GM21576 (cell line): Measurements from ENCODE around the gene SART3.
"Not testable (repeated sequence)": the region's sequence is repeated elsewhere in the genome, so short reads cannot be mapped to it uniquely, and the experiment has no call there.

Experiments
- ATAC-seq: cut with Tn5 transposase; IDR thresholded peaks from one replicate; pipeline ENCODE4 v1.9.1; 2021; ENCODE audit warnings: mild to moderate bottlenecking, moderate library complexity; ENCODE audit not compliant: unreplicated experiment

The SART3 gene

DNA sequence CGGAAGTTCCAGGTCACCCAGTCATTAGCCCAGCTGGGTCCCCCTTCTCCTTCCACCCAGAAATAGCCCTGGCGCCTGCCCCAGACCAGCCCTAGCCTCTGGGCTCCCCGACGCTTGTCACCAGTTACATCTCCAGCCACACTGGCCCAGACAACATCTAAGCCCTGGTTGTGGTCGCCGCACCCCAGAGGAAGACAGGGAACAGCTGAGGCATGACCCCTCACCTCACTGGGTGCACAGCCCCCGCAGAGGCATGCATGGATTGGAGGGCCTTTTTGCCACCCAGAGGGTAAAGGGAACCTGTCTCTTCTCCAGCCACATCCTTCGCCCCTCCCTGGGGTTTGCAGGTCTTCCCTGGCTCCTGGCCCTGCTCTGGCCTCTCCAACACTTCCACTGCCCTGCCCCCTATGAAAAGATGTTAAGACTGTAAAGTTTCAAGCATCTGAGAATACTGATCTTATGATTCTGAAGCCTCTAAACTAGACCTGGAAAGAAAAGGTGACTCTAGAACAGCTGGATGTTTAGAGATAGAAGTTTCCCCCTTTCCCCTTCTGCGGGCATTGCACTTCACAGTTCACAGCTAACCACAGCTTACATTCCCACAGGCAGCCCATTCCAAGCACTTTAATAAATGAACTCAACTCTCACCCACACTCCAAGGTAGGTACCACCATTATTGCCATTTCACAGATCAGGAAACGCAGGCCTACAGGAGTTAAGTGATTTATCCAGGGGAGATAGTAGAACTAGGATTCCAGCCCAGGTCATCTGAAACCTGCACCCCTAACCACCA lies 22.2 kb upstream of the SART3 start:
- no peak for ATAC-seq

DNA sequence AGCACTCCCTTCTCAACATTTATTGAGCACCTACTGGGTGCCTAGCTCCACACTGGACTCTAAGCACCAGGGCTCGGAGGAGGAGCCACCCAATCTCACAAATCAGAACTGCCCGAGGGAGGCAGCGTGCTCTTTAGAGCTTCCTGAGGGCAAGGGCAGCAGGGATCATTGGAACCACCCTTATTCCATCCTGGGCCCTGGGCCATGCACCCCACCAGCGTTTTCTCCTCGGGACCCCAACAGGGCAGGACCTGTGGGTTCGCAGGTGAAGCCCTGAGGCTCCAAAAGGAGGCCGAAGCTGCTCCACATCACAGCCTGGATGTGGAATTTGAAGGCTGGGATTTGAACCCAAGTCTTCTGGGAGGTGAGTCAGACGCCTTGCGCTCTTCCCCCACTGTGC lies 21.5 kb upstream of the SART3 start:
- no peak for ATAC-seq

DNA sequence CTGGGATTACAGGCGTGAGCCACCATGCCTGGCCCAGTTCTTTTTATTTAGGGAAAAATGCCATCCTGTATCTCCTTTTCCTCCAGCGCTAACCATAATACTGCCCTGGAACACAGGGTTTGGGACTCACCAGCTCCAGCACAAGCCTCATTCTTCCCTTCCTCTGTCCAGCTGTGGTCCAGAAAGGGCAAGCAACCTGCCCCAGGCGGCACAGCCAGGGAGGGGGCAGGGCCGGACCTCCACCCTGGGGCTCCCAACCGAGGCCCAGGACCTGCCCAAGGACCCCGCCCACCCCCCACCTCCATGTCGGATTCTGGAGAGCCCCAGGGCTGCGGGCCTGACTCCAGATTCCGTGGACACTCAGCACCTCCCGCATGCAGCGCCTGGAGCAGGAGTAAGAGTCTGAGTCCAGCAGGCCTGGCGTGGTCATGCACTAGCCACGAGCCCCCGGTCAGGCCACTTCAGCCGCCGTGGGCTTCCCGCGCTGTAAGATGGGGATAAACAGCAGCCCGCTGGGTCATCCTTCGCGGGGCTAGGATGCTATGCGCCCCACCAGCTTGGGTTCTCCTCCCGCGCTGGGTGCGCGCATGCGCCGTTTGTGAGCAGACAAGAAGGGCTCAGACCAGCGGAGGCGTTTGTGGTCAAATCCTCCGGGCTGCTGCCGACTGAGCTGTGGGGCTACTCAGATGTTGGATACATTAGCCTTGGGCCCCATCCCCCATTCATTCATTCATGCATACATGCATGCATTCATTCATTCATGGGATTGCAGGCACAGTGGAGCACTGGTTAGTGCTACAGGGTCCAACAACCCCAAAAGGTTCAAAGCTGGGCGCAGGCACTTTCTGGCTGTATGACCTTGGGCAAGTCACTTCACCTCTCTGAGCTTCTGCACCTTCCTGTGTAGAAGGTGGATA lies 20.6 kb upstream of the SART3 start:
- ATAC-seq, result no peak

DNA sequence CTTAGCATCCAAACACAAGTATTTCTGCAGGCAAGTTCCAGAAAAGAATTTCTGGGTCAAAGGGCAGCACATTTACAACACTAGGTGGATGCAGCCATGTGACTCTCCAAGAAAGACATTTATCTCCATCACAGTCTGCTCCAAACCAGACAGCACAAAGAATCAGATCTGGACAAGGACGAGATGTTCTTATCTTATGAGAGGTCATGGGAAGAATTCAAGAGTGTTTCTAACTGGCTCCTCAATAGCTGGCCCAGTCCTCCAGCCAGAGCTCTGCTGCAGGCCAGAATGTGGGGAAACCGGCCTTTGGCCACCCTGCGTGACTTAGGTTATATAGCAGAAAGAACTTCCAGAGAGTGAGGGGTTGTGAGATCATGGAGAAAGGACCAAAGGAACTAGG lies 19.6 kb upstream of the SART3 start:
- ATAC-seq, result no peak

DNA sequence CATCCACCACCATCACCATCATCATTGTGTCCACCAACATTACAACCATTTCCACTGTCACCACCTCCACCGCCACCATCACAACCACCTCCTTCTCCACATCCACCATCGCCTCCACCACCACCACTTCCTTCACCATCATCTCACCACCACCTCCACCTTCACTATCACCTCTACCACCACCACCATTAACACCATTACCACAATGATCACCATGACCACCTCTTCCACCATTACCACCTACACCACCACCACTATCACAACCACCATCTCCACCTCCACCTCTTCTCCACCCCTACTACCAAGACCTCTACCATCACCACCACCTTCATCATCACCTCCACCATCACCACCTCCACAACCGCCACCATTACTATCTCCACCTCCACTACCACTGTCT lies 17.8 kb upstream of the SART3 start:
- no peak for ATAC-seq

DNA sequence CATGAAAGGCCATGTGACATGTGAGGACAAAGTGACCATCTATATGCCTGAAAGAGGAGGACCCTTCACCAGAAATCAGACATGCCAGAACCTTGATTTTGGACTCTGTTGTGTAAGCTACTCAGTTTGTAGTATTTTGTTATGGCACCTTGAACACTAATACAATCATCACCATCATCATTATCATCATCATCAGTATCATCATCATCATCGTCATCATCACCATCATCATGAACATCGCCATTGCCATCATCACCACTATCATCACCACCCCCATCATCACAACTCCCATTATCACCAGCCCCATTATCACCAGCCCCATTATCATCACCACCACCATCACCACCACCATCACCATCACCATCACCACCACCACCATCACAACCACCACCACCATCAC lies 17.3 kb upstream of the SART3 start:
- no peak for ATAC-seq

DNA sequence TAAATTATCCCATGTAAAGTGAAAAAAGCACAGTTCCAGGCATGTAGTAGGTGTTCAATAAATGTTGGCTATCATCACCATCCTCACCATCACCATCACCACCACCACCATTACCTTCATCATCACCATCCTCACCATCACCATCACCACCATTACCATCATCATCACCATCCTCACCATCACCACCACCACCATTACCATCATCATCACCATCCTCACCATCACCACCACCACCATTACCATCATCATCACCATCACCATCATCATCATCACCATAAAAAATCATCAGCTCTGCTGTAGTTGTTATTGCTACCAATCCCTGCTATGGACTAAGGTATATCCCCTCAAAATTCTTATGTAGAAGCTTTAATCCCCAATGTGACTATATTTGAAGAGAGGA lies 16.5 kb upstream of the SART3 start:
- ATAC-seq, result no peak

DNA sequence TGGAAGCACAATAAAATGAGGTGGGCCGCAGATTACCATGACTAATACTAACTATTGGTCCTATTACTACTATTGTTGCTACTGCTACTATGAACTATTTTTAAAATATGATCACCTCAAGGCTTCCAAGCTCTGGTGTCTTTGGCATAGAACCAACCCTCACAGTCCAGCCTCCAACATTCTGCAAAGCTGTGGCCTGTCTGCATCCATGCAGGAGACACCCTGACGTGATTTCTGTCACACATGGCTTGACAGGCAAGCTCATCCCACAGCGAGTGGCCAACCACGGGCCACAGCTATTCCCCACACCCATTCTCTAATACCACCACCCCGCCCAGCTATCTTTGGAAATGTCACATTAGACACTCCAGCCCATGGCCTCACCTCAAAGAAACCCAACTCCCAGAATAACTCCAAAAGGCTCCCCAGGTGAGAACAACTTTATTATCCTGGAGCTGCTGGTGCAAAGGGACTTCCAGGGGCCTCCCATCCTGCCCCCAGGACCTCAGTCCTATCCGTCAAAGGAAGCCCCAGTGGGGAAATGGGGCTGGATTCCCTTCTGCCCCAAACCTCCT lies 15.8 kb upstream of the SART3 start:
- no peak for ATAC-seq

DNA sequence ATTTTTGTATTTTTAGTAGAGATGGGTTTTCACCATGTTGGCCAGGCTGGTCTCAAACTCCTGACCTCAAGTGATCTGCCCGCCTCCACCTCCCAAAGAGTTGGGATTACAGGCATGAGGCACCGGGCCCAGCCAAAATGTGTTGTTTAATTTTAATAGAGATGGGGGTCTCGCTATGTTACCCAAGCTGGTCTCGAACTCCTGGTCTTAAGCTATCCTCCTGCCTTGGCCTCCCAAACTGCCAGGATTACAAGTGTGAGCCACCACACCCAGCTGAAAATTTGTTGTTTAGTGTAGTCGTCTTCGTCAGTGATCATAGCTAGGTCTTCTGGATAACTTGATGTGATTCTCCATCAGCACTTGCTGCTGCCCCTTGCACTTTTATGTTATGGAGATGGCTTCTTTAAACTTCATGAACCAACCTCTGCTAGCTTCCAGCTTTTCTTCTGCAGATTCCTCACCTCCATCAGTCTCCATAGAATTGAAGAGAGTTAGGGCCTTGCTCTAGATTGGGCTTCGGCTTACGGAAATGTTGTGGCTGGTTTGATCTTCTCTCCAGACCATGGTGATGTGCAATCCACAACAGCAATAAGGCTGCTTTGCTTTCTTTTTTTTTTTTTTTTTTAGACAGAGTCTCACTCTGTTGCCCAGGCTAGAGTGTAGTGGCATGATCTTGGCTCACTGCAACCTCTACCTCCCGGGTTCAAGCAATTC lies 14.4 kb upstream of the SART3 start:
- ATAC-seq, result no peak

DNA sequence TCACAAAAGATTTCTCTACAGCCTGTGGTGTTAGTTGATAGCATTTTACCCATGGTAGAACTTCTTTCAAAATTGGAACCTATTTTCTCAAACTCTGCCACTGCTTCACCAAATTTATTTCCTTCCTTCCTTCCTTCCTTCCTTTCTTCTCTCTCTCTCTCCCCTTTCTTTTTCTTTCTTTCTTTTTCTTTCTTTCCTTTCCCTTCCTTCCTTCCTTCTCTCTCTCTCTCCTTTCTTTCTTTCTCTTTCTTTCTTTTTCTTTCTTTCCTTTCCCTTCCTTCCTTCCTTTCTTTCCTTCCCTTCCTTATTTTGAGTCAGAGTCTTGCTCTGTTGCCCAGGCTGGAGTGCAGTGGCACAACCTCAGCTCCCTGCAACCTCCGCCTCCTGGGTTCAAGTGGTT lies 13.3 kb upstream of the SART3 start:
- not testable (repeated sequence) for ATAC-seq

DNA sequence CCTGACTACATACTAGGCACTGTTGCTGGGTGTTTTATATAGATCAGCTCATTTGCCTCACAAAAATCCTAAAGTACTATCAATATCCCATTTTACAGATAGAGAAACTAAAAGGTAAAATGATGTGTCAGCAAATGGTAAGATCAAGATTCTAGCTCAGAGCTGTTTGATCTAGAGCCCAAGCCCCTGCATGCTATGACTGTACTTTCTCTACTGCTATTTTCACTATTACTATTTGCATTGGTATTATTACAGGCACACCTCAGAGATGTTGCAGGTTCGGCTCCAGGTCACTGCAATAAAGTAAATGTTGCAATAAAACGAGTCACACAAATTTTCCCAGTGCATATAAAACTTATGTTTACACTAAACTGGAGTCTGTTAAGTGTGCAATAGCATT lies 12.3 kb upstream of the SART3 start:
- ATAC-seq, result no peak

DNA sequence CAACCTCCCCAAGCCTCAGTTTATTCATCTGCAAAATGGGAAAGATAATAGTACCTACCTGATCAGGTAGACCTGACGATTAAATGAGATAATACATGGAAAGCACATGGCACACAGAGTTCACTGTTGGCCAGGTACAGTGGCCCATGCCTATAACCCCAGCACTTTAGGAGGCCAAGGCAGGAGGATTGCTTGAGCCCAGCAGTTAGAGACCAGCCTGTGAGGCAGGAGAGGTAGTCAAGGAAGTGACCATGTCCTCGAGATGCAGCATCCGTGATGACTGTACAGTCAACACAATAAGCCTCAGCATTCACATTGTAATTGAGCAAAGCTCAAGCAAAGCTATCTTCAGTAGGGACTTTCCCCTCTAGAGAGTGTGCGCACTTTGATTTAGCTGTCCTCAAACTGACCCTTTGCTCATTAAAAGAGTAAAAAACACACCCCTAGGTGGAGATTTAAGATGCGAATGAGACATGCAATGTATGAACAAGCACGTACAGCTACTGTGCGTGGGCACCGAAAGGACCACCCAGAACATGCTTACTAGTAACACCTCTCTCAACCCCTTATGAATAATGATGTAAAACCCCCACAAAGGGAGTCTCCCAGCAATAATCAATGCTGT lies 11.3 kb upstream of the SART3 start:
- ATAC-seq, result no peak

DNA sequence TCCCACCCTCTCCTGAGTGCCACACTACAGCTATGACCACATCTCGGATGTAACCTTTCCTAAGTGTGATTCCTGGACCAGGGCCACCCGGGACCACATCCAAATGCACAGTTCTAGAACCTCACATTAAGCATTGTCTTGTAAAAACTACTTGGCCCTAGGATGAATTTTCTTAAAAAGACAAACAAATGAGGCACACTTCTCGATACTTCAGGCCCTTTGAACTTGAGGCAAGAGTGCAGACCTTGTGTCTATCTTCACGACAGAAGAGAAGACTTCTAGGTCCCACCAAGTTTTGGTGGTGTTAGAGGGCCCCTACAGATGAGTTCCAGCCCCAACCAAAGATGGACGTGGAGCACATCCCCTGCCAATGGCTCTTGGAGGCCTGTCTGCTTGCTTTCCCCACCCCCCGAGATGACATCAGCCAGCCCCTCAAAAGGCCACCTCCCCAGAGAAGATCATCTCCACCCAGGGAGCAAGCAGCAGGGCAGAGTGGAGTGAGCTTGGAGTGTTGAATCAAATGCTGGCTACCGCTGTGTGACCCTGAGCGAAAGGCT lies 10.7 kb upstream of the SART3 start:
- no peak for ATAC-seq

DNA sequence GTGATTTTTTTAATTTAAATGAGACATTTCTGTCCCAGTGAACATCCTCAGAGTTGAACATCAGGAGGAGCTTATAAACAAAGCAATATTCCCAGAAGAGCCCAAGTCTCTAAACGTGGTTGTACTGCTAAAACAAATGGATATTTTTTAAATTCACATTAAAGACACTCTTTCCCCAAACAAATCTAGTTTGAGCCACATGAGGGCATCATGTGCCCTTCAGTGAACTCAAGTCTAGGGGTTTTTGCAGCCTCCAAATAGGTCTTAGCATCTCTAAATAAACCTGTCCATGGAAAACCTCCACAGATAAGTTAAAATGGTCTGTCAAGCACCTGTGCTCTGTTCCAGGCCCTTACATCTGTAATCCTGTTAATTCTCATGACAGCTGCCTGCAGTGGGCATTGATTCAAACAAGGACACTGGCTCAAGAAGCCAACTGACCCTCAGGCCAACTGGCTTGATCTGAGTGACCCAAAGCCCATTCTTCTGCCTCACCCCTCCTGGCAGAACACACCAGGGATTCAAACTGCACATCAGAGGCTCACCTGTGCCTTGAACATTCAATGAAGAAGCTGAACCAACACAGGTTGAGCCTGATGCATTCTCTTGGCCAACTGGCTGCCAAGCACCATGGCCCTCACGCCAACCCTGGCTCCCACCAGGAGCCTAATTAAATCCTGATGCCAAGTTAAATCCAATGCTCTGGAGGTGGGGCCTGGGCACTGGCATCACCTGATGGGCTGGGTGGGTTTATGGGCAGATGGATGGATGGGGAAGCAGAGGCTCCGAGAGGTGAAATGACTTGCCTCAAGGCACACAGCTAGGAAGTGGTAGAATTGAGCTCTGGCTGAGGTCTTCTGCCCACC lies 10.0 kb upstream of the SART3 start:
- no peak for ATAC-seq

DNA sequence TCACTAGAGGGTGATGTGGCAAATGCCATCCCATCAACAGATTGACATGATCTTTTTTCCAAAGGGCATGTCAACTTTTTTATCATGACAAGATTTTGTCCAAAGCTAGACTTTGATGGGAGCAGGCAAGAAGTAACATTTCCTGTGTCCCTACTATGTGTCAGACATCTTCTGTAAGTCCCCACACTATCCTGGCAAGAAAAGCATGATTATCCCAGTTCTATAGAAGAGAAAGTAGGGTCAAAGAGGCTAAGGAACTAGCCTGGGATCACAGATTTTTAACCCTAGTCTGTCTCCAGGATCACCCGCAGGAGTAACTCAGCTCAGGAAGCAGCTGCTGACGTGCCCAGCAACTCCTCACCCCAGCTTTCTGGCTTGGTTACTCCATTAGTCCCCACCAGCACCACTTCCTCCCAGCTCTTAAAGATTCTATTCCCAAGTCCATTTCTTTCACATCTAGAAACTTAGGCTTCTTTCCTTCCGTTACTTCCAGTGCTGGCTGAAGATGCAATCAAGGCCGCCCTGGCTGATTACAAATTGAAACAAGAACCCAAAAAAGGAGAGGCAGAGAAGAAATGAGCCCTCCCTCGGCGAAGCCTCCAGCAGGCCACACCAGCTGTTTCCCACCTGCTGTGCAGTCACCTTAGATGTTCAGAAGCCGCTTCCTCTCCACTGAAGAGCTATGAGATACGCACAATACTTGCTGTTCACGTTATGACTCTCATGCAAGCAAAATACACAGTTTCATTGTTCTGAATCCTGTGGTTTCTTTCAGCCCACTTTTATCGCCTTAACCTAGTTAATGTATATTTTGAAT lies 7.6 kb upstream of the SART3 start:
- peak; percentile 80 for ATAC-seq

DNA sequence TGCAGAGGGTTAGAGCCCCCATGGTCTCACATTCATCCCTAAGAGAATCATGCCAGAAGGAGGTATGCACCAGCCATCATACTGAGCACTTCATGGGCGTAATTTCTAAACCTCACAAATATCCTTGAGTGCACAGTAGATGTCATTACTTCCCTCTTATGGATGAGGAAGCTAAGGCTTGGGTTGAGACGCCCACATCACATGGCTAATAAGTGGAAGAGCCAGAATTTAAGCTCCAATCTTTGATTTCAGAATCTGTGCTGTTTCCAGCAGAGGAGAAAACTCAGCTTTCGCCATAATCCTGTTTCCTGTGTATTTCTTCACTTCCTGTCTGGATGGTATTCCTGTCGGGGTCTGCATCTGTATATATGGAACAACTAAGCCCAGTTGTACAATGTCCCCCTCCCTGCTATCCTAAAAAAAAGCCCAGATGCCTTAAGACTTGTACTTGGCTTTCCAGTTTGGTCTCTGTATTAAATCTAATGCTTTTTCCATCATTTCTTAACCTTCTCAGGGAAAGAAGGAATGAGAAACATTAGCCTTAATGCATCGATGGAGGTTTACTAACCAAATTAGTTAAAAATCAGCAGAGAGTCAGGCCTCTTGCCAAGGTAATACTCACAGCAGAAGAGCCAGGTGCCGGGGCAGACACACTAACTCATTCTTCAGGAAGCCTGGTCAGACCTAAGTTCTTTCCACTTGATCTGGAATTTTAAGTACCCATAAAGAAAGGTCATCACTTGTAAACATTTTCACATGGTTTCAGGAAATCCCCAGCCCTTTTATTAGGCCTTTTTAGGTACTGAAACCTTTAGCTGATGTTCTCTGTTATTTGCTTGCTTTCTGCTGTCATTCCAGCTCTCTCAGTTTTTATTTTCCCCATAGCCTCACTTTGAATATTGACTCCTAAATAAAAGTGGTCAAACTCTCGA lies 6.7 kb upstream of the SART3 start:
- ATAC-seq, result no peak

DNA sequence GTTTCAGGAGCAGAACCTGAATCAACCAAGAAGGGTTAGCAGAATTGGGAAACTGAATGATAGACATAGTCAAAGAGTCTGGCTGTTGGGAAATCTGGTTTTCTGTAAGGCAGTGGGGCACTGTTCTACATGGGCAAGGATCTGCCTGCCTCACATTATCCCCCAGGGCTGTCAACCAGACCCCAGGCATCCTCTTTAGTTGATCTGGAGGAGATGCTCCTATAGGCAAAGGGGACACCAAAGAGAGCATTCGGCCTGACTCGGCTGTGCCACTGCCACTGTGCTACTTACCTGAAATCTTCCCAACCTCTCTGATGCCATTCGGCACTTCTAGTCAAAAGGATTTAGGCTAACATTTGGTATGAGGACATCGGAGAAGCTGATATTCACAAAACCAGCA lies 5.5 kb upstream of the SART3 start:
- ATAC-seq, result no peak

DNA sequence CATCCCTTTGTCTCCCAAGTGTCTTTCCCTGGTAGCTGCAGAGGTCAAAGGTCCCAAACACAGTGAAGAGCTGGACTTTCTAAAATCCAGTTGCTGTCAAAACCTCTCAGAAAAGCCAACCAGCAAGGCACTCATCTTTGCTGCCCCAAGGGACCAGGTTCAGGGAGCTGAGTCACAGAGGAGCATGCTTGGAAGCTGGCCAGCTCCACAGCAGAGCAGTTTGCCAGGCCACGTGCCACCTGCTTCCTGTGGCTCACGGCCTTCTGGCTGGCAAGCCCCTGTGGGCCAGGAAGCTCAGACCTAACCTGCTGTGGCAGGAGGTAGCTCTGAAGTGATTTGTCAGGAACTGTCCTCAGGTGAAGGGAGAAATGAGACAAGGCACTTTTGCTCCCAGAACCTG lies 5.0 kb upstream of the SART3 start:
- no peak for ATAC-seq
